NCI-H2196 (cell line): ENCODE measurements around the gene PARP8.
"Not testable (repeated sequence)": the region's sequence is repeated elsewhere in the genome, so short reads cannot be mapped to it uniquely, and the experiment has no call there.

Experiments used
- DNase-seq: peaks from one replicate; lab custom pipeline; 2025; ENCODE audit not compliant: unreplicated experiment; lab: John Stamatoyannopoulos, UW

PARP8 gene

GRCh38 chr5:50675385-50675784 is 8.9 kb downstream of the PARP8 start:
- no peak for DNase-seq

- not testable (repeated sequence) for DNase-seq
Observed at GRCh38 chr5:50679554-50679953, 13.1 kb downstream of the PARP8 start.

GRCh38 chr5:50684721-50685120 is 18.3 kb downstream of the PARP8 start:
- DNase-seq: no peak

- DNase-seq: no peak
Observed at GRCh38 chr5:50687548-50687947, 21.1 kb downstream of the PARP8 start.

DNA sequence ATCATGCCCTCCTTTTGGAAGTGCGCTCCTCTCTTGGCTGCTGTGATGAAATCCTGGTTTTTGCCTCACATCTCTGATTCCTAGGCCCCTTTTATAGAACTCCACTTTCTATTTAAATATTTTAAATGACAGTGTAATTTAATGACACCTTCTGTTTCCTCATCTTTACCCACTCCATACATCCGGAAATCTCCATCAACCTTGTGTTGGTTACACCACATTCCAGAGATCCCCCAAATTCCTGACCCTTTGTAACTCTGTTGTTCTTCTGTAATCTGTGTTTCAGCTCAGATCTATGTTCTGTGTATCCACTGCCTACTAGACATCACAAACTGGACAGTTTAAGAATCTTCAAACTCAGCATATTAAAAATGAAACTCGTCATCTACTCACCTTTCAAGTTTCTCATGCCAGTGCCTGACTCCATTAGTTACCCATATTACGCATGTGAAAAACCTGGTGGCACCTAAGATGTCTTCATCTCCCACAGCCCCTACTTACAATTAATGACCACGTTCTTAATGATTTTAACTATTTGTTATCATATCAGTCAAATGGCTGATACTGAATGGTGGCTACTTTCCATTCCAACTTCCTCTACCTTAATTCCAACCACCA is 25.1 kb downstream of the PARP8 start:
- no peak for DNase-seq

- no peak for DNase-seq
Observed at GRCh38 chr5:50694027-50694590, 27.7 kb downstream of the PARP8 start.

DNA sequence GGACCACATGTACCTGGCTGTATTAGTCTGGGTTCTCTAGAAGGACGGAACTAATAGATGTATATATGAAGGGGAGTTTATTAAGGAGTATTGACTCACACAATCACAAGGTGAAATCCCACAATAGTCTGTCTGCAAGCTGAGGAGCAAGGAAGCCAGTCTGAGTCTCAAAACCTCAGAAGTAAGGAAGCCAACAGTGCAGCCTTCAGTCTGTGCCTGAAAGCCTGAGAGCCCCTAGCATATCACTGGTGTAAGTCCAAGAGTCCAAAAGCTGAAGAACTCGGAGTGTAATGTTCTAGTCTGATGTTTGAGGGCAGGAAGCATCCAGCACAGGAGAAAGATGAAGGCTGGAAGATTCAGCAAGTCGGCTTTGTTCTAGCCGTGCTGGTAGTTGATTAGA is 28.2 kb downstream of the PARP8 start:
- not testable (repeated sequence) for DNase-seq

- DNase-seq: no peak
Observed at GRCh38 chr5:50697739-50698138, 31.3 kb downstream of the PARP8 start.

DNA sequence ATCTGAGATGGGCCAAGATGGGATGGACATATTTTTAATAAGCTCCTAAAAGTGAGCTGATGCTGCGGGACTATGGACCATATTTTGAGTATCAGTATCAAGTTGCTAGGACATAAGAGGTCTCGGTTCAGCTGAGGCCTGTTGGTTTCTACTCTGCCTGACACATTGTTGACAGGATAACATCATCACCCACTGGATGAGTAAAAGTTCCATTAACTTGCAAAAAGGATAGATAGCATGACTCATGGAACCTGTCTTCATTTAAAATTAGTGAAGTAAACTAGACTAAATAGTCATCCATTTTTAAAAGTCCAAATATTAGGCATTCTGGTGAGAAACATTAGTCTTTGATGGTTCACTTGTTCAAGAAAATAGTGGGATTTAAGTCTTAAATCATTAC is 33.3 kb downstream of the PARP8 start:
- DNase-seq: no peak

DNA sequence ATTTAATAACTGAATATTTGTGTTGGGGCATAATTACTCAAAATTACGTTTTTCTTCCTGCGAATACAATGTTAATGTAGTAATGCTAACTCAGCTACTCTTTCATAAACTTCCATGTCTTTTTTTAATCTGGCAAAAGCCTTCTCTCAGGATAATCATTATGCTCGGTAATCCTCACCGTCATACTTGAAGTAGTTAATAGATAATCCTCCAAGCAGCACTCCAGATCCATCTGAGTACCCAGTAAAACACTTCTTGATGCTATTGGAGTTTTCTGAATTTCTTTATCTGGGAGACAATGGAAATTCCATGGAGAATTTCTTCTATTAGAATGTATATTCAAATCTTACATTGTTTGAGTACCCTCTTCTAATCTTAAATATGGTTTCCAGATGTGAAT is 34.3 kb downstream of the PARP8 start:
- no peak for DNase-seq

- DNase-seq: no peak
Observed at GRCh38 chr5:50702615-50703366, 36.4 kb downstream of the PARP8 start.

GRCh38 chr5:50703367-50703666 is 36.9 kb downstream of the PARP8 start:
- DNase-seq: no peak

DNA sequence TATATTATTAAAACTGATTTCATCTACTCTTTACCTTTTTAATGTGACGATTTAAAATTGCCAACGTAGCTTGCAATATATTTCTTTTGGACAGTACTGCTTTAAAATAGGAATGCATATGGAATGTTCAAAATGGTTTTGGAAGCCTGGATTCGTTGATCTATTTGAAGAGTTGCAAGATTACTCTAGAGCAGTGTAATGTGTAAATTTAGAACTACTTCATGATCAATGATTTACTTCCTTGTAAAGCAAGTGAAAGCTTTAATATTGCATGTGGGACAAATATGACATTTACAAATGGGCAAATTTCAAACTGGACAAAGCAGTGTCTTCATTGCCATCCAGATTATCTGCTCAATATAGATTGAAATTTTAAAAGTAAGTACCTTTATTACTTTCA is 38.3 kb downstream of the PARP8 start:
- DNase-seq: no peak

DNA sequence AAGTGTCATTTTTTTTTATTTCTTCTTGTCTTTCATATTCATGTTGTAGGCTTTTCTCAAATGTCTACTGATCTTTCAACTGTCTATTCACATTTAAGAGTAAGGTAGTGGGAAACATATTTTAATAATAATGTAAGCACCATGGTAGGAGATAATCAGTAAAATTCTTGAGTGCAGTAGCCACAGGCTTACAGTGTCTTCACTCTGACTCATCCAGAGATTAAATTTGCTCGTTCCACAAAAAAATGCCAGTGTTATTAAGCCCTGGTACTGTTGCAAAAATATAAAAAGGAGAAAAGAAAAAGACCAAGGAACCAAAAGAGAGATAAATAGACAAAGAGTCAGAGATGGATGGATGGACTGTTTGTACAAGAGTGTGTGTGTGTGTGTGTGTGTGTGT is 43.0 kb downstream of the PARP8 start:
- no peak for DNase-seq

DNA sequence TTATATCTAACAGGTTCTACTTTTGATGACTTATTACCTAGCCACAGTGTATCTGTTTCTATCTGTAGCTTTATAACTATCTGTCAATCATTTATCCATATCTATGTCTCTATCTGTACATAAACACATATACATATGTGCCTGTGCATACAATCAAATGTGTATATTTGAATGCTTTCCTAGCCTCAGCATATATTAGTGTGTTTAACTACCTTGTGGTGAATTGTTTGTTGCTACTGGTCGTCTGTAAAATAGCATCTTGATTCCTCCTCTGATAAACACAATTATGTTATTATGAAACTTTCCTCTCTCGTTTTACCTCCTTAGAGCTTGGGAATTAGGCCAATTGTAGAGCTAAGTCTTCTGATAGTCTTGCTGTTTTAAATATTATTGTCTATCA is 44.4 kb downstream of the PARP8 start:
- DNase-seq: no peak

- no peak for DNase-seq
Observed at GRCh38 chr5:50711280-50711679, 44.8 kb downstream of the PARP8 start.

DNA sequence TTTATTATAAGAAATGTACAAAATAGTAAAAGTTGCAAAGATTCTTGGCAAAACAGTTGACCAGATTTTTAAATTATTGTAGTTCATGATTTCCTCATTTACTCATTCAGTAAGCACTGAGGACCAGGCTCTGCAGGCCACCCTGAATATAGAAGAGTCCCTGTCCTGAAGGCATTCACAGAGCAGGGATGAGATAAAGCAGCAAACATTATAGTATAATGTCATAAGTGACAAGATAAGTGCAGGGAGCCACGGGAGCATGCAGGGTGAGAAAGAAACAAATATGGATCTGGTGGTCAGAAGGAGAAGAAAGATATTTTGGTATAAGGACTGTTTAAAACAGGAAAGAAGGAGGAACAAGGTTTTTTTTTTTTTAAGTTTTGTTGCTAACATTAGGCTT is 46.0 kb downstream of the PARP8 start:
- DNase-seq: no peak

DNA sequence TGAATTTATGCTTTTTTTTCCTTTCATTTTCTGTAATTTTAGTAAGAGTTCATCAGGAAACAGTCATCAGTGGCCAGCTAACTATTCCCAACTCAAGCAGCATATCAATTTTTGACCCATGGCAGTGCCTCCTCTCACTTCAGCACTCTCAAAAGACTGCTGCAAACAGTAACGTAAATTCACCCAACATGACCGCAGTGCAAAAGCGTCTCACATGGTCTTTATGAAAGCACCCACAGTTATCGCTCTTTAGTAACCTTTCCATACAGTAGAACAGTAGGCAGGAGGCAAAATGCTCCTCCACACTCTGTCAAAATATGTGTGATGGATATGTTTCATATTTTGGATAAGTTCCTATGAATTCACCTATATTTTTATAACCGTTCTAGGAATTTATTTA is 48.6 kb downstream of the PARP8 start:
- no peak for DNase-seq

GRCh38 chr5:50716134-50716533 is 49.7 kb downstream of the PARP8 start:
- no peak for DNase-seq

GRCh38 chr5:50717651-50718050 is 51.2 kb downstream of the PARP8 start:
- DNase-seq: no peak

- no peak for DNase-seq
Observed at GRCh38 chr5:50720061-50720710, 53.7 kb downstream of the PARP8 start.

GRCh38 chr5:50722223-50722622 is 55.8 kb downstream of the PARP8 start:
- no peak for DNase-seq
